GM19238 (cell line): ENCODE data around the gene TNIK.
"Not testable (repeated sequence)": the region's sequence is repeated elsewhere in the genome, so short reads cannot be mapped to it uniquely, and the experiment has no call there.

Experiments
- DNase-seq: peaks from one replicate; pipeline ENCODE4 v3.0.0; 2011; ENCODE audit warnings: low spot score; ENCODE audit not compliant: insufficient read length

The TNIK gene

GRCh38 chr3:171388527-171388926, 71.7 kb downstream of the TNIK start:
- DNase-seq: no peak

DNA sequence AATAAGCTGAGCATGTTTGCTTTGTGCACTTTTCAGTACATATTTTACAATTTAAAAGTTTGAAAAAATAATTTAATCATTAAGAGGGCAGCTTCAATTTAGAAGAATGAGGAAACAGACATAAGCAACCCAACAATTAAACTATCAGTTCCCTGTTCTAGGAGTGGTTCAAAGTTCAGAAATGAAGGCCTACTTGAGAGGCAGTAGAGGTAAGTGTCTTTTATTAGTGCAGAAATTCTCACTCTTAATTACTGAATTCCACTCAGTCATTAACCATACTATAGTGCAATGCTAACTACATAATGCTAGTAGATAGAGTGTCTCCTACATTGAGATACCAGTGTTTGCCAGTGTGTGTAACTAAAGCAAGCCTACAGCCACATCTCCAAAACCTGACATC, 73.1 kb downstream of the TNIK start:
- DNase-seq: no peak

DNA sequence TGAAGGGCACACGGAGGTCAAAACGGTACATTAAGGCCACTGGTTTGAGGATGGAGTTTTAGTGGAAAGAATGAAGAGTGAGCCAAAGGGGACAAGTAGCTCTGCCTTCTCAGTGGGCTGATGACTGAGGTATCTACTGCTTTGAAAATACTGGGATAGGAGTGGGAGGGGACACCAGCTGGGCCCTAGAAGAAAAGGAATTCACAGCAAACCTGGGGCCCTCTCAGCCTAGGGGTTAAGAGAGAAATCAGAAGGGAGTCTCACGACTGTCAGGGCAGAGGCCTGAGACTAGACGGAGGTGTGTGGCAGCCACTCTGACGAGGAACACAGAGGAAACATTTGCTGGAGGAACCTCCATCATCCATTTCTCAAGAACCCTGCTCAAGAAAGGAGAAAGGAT, 75.1 kb downstream of the TNIK start:
- no peak for DNase-seq

GRCh38 chr3:171384101-171384891, 75.9 kb downstream of the TNIK start:
- no peak for DNase-seq

DNA sequence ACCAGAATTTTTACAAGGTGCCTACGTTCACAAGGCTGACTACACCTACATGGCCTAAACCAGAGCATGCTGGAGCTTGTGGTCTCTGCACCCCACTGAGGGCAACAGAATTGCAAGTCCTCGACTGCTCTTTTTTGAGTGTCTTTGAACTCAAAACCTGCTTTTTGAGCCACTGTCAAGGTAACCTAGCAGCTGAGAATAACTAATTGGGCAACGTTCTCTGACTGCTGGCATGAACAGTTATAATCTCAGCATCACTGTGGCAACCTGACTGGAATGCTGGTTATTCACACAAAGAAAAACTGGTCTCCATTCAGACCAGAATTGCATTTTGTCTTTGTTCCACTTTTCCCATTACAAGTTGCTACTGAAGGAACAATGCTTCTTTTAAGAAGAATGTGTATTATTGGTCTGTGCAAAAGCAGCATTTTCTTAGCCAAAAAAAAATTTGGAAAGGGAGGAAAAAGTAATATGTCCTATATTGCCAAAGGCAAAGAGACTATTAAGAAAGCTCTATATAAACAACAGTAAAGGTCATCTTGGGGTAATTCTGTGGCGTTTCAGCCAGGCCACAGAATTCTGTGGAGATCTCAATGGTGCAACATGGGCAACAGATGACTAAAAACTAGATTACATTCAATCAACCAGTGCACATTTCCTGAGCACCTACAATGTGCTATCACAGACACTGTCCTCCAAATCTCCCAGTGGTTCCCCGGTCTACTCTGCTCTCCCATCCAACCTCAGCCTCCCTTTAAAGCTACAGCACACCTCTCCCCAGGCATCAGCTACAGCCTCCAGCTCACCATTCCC, 76.8 kb downstream of the TNIK start:
- DNase-seq: no peak

DNA sequence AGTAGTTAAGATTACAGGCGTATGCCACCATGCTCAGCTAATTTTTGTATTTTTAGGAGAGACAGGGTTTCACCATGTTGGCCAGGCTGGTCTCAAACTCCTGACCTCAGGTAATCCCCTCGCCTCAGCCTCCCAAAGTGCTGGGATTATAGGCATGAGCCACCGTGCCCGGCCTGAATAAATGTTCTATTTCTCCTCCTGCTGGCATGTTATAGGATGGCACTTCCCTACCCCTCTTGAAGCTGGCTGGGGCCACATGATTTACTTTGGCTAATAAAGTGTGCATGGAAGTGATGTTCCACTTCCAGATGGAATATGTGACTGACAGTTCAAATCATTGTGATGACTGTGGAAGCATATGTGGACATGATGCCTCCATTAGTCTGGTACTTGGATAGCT, 77.9 kb downstream of the TNIK start:
- not testable (repeated sequence) for DNase-seq

DNA sequence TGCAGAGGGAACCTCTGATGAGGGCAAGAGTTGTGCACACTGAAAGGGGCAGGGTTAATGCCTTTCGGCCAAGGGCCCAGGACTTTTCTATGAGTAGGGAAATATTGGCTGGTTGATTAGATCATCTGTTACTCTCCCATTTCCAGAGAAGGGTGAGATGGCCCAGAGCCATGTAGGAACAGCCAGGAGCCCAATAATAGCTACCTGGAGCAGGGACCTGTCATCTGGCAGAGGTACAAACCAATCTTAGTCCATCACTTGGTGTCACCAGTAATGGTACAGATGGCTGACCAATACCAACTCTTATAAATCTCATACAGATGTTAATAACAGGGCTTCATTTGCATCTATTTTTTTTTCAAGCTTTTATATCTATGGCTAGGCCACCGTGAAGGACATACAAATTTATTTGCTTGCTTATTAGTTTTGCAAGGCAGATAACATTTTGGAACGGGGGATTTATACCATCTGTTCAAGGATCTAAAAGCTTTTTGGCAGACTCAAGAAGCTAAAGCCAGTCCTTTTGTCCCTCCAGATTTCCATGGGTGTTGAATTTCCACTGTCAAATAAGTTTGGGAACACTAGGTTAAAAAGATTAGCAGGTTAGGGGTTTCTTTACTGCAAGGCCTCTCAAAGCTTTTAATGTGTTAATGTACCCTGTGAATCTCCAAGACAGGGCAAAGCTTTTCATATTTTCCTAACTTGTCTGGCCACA, 79.3 kb downstream of the TNIK start:
- DNase-seq: no peak

DNA sequence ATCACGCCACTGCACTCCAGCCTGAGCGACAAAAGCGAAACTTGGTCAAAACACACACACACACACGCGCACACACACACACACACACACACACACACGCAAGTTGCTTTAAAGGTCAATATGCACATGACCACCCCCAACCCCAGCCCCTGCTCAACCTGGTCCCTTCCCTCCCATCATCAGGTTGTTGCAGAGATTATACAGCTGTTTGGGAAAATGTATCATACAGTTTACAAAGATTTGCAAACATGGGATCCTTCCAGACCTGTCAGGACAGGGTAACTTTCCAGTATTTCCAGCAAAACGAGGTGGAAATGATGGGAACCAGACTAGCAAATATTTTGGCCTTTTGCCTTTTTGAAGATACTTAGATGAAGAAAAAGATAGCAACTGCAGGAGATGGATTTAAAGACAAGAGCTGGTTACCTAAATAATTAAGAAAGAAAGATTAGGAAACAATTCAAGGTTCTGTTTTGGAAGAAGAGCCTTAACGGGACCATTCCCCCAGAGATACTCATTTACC, 80.2 kb downstream of the TNIK start:
- no peak for DNase-seq

DNA sequence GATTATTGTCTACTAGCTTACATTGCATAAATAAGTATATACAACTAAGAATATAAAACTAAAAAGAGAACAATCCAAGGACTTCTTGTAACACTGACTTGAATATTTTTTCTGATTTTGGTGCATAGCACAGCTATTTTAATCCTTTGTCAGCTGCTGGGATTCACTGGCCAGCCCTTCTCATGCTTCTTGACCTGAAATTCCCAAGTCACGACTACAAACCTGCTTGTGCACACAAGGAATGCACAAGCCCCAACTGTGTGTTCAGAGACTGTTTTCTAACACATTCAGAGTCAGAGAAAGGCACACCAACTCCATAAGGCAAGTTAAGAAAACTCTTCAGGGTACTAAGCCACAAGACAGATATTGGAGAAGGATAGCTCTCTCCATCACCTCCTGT, 80.9 kb downstream of the TNIK start:
- no peak for DNase-seq

DNA sequence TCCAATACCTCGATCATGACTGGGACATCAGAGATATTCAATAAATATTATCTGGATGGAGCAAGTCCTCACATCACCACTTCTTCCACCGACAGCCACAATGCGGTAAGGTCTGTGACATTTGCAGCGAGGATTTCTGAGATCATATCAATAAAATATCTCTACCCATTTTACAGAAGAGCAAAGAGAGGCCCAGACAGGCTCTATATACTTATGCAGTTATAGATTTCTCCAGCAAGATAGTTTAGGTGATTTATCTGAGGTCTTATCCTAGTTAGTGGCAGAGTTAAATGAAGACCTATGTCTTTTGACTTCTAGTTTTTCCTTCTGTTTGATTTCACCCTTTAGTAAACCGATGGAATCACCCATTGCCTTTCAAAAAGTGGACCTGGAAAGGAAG, 81.6 kb downstream of the TNIK start:
- DNase-seq: no peak

DNA sequence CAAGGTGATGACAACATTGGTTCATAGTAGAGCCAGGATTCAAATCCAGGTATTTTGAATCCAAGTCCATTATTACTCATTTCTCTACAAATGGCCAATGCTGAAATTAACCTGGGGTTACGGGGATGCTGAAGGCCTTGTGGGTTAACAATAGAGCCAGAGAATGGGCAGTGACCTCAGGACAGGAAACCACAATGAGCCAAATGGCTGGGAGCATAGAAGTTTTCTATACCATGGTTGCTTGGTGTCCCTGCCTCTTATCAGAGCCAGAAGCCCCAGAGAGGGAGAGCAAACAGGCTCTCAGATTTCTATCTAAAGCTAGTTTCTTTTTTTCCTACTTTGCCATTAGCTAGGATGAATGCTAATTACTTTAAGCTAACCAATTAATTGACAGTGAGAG, 82.3 kb downstream of the TNIK start:
- no peak for DNase-seq

DNA sequence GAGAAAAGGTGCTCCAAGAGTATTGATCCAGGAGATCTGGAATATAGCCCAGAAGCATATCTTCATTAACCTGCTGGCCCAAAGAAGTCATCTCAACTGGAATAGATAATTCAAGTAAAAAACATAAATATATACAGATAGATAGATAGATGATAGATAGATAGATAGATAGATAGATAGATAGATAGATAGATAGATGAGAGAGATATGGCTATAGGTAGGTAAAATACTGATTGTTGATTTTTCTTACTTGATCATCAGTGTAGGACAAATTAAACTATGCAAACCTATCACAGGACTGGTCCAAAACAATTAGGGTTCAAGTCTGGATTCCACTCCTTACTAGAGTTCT, 83.6 kb downstream of the TNIK start:
- DNase-seq: no peak

- DNase-seq: no peak
Measured at GRCh38 chr3:171375666-171376595, 84.3 kb downstream of the TNIK start.

DNA sequence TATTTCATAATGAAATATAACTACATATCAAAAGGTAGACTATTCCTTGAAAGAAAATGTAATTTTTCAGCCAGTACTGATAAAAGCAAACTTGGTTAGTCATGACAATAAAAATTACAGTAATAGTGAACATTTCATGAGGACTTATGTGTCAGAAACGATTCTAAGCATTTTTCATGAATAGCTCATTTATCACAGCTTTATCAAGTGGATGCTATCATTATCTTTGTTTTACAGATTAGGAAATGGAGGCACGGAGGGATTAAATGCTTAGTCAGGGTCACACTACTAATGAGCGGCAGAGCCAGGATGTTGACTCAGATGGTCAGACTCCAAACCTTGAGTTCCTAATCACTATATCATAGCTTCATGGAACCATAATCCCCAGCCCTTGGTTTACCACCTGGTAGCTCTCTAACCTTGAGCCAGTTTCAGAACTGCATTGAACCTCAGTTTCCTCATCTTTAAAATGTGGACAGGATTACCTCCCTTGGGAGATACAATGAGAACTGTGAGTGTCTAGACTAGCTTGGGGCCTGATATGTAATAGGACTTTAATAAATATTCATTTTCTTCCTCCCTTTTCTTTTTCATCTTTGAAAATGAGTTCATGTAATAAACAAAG, 85.4 kb downstream of the TNIK start:
- no peak for DNase-seq

GRCh38 chr3:171374260-171374659, 85.9 kb downstream of the TNIK start:
- no peak for DNase-seq

DNA sequence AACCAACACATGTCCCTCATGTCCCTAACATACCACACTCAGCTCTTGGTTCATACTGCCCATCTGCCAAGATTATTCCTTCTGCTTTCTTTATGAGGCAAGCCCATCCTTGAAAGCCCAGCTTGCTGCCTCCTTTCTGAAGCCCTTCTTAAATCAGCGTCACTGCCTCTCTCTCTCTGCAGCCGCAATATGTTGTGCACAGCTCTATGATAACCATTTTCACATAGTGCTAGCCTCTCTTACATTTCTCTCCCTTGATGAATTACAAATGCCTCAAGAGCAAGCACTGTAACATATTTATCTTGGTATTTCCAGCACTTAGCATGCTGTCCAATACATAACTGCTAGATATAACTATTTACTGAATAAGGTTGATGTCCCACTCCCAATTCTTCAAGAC, 86.5 kb downstream of the TNIK start:
- DNase-seq: no peak

DNA sequence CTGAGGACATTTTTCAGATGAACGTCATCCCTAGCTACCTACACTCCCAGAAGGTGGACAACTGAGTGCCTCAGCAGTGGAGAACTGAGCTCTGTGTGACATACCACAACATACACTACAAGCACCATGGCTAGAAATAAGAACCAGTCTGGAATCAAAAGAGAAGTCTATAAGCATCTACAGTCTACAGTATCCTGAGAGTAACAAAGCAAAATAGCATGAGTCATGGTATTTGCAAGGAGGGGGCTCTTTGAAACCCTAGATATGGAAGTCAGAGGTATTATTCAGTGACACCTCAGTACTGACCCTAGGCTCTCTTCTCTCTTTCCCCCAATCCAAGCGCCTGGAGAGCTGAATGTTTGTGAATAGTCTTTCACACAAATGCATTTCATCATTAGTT, 87.5 kb downstream of the TNIK start:
- no peak for DNase-seq

- DNase-seq: no peak
Measured at GRCh38 chr3:171371354-171371753, 88.9 kb downstream of the TNIK start.

DNA sequence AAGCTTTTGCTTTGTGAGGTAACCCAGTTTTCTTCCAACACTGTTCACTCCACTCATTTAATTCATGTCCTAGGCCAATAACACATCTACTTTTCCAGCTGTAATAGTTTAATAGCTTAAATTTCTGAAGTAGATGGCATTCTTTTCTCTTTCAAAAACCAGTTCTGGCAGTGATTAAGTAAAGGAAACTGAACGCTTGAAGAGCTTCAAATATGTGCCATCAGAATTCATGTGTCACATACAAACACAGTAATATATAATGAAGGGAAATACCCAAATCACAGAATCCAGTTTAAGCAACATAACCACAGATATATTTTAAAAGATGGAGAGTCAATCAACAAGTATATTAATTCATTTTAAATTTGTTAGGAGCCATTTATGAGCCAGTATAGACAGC, 91.0 kb downstream of the TNIK start:
- DNase-seq: no peak

DNA sequence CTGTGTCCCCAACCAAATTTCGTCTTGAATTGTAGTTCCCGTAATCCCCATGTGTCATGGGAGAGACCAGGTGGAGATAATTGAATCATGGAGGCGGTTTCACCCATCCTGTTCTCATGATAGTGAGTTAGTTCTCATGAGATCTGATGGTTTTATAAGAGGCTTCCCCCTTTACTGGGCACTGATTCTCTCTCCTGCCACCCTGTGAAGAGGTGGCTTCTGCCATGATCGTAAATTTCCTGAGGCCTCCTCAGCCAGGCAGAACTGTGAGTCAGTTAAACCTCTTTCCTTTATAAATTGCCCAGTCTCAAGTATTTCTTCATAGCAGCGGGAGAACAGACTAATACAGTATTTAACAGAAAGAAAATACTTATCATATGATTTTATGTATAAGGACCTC, 93.5 kb downstream of the TNIK start:
- DNase-seq: not testable (repeated sequence)

- DNase-seq: no peak
Measured at GRCh38 chr3:171366043-171366442, 94.2 kb downstream of the TNIK start.
